Measurements from ENCODE around the gene IQSEC3.

Gene IQSEC3

DNA sequence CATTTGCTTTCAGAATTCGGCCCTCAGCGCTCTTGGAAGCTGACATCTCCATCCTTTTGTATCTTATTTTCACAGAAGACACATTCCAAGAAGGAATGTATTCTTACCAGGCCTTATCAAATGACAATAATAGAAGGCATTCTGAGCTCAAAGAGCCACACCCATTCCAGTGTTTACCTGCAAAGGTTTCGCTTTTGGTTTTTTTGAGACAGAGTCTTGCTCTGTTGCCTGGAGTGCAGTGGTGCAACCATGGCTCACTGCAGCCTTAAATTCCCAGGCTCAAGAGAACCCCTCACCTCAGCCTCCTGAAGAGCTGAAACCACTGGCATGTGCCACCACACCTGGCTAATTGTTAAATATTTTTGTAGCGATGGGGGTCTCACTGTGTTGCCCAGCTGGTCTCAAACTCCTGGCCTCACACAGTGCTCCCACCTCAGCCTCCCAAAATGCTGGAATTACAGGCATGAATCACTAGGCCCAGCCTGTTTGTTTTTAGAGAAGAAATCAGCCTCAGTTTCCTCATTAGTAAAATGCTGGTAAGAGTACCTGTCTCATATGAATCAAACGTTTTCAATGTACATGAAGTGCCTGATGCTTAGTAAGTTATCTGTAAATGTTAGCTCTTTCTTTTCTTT lies 78.2 kb downstream of the IQSEC3 start:
- FAIRE-seq: no peak

- FAIRE-seq: no peak
These were observed 78.9 kb downstream of the IQSEC3 start for GRCh38 chr12:145369-145960.

GRCh38 chr12:147242-147641 lies 80.7 kb downstream of the IQSEC3 start:
- FAIRE-seq: no peak

DNA sequence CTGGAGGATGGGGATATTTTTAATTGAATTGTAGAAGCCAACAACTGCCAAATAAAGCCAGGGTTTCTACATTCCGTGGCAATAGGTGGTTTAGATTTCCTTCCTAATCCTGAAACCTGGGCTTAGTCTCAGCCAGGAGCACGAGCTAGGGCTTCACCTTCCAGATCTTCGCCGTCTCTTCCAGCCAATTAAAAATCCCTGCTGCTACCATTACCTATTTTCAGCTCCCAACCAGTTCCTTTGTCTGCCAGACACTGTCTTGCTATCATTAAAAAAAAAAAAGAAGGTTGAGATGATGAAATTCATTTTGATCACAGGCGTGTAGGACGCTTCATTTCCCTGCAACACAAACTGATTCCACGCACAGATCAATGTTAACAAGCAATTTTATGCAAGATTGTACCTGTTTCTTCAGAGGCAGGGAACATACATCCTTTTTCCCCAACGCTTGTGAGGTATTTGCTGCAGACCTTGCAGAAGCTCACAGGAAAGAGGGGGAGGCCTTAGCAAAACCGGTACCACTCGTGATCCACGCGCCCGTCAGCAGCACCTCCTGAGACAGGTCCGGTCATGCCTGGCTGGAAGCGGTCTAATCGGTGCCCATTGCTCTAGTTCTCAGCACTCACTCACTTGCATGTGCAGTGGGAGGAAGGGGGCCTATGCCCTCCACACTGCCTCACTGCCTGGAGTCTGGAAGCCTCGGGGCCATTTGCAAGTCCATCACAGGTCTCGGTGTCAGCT lies 82.3 kb downstream of the IQSEC3 start:
- FAIRE-seq: no peak

- no peak for FAIRE-seq
These were observed 85.0 kb downstream of the IQSEC3 start for GRCh38 chr12:151579-151978.

DNA sequence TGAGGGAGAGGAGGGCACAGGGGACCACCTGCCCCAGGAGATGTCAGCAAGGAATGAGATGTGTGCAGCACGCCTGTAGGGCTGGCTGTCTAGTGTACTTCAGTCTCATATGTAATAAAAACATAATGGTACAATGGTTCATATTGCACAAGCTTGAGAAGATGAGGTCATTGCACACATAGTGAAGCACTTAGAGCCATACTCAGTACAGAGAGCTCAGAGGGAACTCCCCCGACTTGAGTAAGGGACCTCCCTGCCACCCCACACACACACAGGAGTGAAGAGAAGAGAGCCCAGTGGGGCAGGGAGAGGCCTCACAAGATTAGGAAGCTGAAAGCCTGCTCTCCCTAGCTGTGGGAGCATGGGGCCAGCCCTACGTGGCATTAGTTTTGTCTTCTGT lies 85.9 kb downstream of the IQSEC3 start:
- no peak for FAIRE-seq

- FAIRE-seq: no peak
These were observed 86.6 kb downstream of the IQSEC3 start for GRCh38 chr12:153080-153746.

GRCh38 chr12:154058-154457 lies 87.5 kb downstream of the IQSEC3 start:
- no peak for FAIRE-seq

- FAIRE-seq: no peak
These were observed 88.4 kb downstream of the IQSEC3 start for GRCh38 chr12:155006-155405.

- no peak for FAIRE-seq
These were observed 89.1 kb downstream of the IQSEC3 start for GRCh38 chr12:155646-156045.

DNA sequence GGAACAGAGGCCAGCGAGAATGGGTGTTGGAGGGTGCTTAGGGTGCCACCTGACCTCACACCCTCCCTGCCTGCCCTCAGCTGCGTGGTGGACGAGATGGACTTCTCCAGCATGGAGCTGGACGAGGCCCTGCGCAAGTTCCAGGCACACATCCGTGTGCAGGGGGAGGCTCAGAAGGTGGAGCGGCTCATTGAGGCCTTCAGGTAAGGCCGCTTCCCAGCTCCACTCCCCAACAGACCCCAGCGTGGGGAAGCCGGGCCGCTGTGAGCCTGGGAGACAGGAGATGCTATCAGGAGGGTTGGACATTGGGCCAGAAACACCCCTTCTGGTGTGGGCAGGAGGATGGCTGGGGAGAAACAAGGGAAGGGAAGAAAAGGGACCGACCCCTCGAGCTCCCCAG lies 90.4 kb downstream of the IQSEC3 start:
- no peak for FAIRE-seq

DNA sequence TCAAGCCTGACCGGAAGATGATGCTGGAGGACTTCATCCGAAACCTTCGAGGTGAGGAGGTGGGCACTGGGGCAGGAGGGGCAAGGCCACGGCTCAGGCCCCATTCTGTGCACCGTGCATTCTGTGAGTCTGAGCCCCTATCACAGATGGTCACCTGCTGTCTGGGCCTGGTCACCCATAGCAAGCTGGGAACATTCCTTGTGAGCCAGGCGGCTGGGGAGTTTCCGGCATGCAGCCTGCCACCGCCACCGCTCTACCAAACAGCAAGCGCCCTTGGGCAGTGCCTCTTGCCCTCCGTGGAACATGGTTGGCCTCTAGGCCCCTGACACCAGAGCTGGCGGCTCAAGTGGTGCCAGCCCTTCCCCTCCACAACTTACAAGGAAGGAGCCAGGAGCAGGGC lies 91.1 kb downstream of the IQSEC3 start:
- no peak for FAIRE-seq

GRCh38 chr12:159156-159782 lies 92.7 kb downstream of the IQSEC3 start:
- FAIRE-seq: no peak

DNA sequence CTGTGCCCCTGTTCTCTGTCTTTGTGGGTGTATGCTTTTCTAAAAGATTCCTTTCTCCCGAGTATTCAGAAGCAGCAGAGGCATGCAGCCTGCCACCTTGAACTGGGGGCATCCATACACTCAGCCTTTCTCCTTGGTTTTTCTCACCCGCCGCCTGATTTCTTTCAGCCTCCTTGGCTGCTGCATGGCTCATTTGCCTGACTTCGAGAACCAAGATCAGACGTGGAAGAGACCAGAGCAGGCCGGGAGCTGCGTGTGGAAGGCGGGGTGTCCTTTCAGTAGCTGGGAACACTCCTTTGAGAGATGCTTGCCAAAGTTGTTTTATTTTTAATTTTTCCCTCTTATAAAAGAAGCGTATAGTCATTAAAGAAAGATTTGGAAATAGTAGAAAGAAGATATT lies 94.3 kb downstream of the IQSEC3 start:
- no peak for FAIRE-seq

- no peak for FAIRE-seq
These were observed 95.3 kb downstream of the IQSEC3 start for GRCh38 chr12:161823-162222.

DNA sequence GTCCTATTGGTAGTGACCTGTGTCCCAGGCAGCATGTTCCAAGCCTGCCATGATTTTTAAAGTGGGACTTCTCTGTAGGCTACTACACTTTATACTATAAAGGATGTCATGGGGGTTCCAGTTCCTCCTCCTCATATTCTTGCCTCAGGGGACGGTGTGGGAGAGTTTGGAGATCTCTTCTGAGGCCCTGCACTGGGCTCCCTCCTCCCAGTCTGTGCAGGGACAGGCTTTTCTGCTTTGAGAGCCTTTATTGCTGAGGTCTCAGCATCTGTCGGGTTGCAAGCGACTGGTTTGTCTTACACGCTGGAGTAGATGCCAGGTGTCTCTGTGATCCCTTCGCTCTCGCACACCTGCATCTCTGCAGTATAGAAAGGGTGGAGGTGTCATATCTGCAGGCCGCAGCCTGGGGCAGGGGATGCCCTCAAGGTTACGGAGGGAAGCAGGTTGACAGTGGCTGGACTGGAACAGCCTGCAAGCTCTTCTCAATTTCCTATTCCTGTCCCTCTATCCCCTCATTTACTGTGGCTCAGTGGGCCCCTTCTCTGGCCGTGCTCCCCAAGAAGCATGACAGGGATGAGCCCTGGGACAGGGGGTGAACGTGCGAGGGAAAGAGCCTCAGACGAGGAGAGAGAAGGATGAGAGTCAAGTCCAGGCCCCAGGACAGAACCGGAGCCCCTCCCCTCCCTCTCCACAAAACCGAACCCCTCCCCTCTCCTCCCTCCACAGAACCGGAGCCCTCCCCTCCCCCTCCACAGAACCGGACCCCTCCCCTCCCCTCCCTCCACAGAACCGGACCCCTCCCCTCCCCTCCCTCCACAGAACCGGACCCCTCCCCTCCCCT lies 96.1 kb downstream of the IQSEC3 start:
- no peak for FAIRE-seq

DNA sequence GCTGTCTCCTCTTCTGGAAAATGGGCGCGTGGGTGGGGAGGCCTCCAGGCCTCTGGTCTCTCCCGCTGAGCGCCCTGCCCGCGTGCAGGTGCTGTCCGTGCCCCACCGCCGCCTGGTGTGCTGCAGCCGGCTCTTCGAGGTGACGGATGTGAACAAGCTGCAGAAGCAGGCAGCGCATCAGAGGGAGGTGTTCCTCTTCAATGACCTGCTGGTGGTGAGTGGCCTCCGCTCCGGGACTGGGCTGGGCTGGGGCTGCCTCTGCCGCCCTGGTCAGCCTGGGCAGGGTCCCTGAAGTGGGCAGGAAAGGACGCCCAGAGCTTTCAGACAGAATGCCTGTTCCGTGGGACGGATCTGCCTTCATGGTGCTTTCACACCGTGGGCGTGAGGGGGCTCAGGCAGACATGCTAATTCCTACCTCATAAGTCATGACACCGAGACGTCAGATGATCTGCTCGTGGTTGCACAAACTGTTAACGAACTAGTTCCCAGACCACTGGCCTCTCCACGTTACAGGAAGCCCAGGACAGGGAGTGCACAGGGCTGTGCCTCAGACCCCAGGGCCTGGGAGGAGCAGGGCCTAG lies 96.9 kb downstream of the IQSEC3 start:
- FAIRE-seq: no peak

DNA sequence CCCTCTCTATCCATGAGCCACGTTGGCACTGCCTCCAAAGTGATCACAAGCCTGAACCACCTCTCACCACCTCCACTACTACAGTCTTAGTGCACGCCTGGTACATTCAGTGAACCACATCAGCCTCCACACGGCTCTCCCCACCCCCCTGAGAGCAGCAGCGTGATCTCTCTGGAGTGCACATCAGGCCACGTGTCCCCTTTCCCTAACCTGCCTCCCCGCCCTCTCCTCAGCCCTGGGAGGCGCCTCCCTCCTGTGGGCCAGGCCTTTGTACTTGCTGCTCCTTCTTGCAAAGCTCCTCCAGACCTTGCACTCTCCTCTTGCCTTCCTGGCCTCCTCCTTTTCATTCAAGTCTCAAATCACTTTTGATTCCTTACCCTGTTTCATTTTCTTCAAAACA lies 97.6 kb downstream of the IQSEC3 start:
- FAIRE-seq: no peak

- FAIRE-seq: no peak
These were observed 99.3 kb downstream of the IQSEC3 start for GRCh38 chr12:165862-166368.

GRCh38 chr12:166425-167075 lies 100.0 kb downstream of the IQSEC3 start:
- no peak for FAIRE-seq

DNA sequence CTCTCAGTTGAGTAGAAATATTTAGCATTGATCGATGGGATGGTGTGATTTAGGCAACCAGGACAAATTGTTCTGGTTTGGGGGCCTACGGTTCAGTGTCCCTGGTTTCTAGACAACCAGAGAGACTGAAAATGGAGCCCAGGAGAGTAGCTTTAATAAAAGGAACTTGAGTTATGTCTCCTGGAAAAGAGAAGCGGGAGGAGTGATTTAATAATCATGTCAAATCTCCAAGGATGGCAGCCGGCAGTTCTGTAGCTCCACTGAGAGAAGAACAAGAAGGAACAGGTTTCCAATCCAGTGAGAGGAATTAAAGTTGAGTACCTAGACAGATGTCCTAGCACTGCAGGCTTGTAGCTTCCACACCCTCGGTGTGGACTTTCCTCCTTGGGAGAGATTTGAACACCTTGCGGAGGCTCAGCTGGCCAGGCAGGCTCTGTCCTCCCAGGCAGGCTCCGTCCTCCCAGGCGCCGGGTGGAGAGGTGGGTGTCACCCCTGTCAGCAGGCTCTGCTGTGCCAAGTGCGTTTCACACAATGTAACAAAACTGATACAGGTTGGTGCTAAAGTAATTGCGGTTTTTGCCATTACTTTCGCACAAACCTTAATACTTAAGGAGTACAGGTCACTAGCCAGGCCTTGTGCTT lies 101.5 kb downstream of the IQSEC3 start:
- no peak for FAIRE-seq

All from islet of Langerhans (tissue), 1 donor.